Ascending aorta (tissue), 2 donors: ENCODE results near the gene KNDC1. TPM values are rescaled to one million over a fixed set of nuclear protein-coding genes. Genes with fewer than 3 reads are reported as not detected.

Experiments used
- DNase-seq, 2 donors: peaks; one replicate each; pipeline ENCODE4 v3.0.0-alpha.2; 2019; ENCODE audit warnings: low spot score in 2 of 2
- H3K27ac ChIP-seq, 2 donors: fragments of 200-600 bp; sonication (generic); one replicate each; pipeline ENCODE4 v1.5.1; 2016 to 2017; ENCODE audit warnings: mild to moderate bottlenecking in 1 of 2
- H3K27me3 ChIP-seq: fragments of 200-600 bp; sonication (generic); one replicate; pipeline ENCODE4 v1.5.1; 2017
- H3K36me3 ChIP-seq, 2 donors: fragments of 200-600 bp; sonication (generic); one replicate each; pipeline ENCODE4 v1.5.1; 2016
- H3K4me1 ChIP-seq, 2 donors: fragments of 200-600 bp; sonication (generic); one replicate each; pipeline ENCODE4 v1.5.1; 2016 to 2017; ENCODE audit warnings: mild to moderate bottlenecking in 1 of 2
- H3K4me3 ChIP-seq, 2 donors: fragments of 200-600 bp; sonication (generic); one replicate each; pipeline ENCODE4 v1.5.1; 2016 to 2017; ENCODE audit warnings: mild to moderate bottlenecking in 1 of 2
- H3K9me3 ChIP-seq, 2 donors: fragments of 200-600 bp; sonication (generic); one replicate each; pipeline ENCODE4 v1.5.1; 2016
- CTCF ChIP-seq, 3 experiments: fragments of 200-600 bp in 2 of 3; fragments of 450-650 bp in 1 of 3; sonication (generic) in 2 of 3; IDR thresholded peaks; one replicate each; pipeline ENCODE4 v1.5.1; 2016 to 2019; ENCODE audit warnings: antibody characterized with exemption in 3 of 3, mild to moderate bottlenecking in 1 of 3, moderate library complexity in 1 of 3
- intact Hi-C: fragments of 100-400 bp; cut with DNase I; formaldehyde crosslinking; loops from one replicate; pipeline ENCODE4 v1.15.1; 2023
- total RNA-seq: library from RNA; depleted of rRNA; stranded (reverse); fragments of >200 nt; gene quantifications from one replicate; pipeline ENCODE4 v1.1.0, GENCODE V29; 2016

The KNDC1 gene
- total RNA-seq, 1 donor from 2014 or later, result 0.21 TPM

GRCh38 chr10:133249975-133250754 lies 90.1 kb downstream of the KNDC1 start:
- TF ChIP-seq CTCF (IDR thresholded peaks at IDR 0.05), result no peak
- no peak overlapping the region for H3K4me3 ChIP-seq
- intact Hi-C loops, result no loop called here
- H3K27ac ChIP-seq, result no peak overlapping the region
- H3K9me3 ChIP-seq, result no peaks in the 10 kb centered on the region
- H3K4me1 ChIP-seq, result no peaks in the 10 kb centered on the region
- H3K36me3 ChIP-seq, result no peaks in the 10 kb centered on the region
- DNase-seq, result no peak
- peaks cover 3% of the 10 kb centered on the region for H3K27me3 ChIP-seq

GRCh38 chr10:133251388-133252222 lies 91.6 kb downstream of the KNDC1 start:
- no peaks in the 10 kb centered on the region for H3K9me3 ChIP-seq
- intact Hi-C loops, result no loop called here
- no peak for TF ChIP-seq CTCF (IDR thresholded peaks at IDR 0.05)
- no peak overlapping the region for H3K4me3 ChIP-seq
- peaks cover 3% of the 10 kb centered on the region for H3K27me3 ChIP-seq
- no peak for DNase-seq
- H3K4me1 ChIP-seq, result no peaks in the 10 kb centered on the region
- no peaks in the 10 kb centered on the region for H3K36me3 ChIP-seq
- no peak overlapping the region for H3K27ac ChIP-seq

DNA sequence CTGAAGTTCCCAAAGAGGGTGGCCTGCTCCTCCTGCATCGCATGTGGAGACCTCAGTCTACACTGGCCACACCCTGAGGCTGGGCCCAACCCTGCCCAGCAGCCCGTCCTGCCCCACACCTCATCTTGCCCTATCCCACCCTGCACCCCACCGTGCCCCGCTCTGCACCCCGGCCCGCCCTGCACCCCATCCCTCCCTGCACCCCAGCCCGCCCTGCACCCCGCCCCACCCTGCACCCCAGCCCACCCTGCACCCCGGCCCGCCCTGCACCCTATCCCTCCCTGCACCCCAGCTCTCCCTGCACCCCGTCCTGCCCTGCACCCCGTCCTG lies 92.2 kb downstream of the KNDC1 start:
- H3K9me3 ChIP-seq, result no peaks in the 10 kb centered on the region
- H3K4me1 ChIP-seq, result no peaks in the 10 kb centered on the region
- no peak overlapping the region for H3K4me3 ChIP-seq
- peaks cover 3% of the 10 kb centered on the region for H3K27me3 ChIP-seq
- no peak for DNase-seq
- intact Hi-C loops, result no loop called here
- H3K27ac ChIP-seq, result no peak overlapping the region
- no peaks in the 10 kb centered on the region for H3K36me3 ChIP-seq
- TF ChIP-seq CTCF (IDR thresholded peaks at IDR 0.05), result no peak

DNA sequence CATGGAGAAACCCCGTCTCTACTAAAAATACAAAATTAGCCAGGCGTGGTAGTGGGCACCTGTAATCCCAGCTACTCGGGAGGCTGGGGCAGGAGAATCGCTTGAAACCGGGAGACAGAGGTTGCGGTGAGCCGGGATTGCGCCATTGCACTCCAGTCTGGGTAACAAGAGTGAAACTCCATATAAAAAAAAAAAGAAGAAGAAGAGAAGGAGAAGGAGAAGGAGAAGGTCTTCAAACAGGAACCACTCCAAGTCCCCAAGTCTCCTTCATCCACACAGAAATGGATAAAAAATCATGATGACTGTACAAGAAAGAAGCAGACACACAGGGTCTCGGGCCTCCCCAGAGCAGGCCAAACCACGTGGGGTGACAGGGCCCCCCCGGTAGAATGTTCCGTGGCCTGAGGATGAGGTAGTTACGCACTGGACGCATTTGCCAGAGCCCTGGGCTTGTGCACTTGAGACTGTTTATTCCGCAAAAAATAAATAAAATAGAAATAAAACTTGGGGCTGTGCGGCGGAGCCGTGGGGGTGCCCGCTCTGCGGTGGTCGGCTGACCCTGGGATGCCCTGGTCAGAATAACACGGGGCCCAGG lies 93.4 kb downstream of the KNDC1 start:
- intact Hi-C loops, result no loop called here
- DNase-seq, result no peak
- H3K9me3 ChIP-seq, result no peaks in the 10 kb centered on the region
- TF ChIP-seq CTCF (IDR thresholded peaks at IDR 0.05), result no peak
- H3K27ac ChIP-seq, result no peak overlapping the region
- no peaks in the 10 kb centered on the region for H3K36me3 ChIP-seq
- H3K4me3 ChIP-seq, result no peak overlapping the region
- peaks cover 4 to 7% of the 10 kb centered on the region in 2 donors for H3K4me1 ChIP-seq
- peaks cover 3% of the 10 kb centered on the region for H3K27me3 ChIP-seq

DNA sequence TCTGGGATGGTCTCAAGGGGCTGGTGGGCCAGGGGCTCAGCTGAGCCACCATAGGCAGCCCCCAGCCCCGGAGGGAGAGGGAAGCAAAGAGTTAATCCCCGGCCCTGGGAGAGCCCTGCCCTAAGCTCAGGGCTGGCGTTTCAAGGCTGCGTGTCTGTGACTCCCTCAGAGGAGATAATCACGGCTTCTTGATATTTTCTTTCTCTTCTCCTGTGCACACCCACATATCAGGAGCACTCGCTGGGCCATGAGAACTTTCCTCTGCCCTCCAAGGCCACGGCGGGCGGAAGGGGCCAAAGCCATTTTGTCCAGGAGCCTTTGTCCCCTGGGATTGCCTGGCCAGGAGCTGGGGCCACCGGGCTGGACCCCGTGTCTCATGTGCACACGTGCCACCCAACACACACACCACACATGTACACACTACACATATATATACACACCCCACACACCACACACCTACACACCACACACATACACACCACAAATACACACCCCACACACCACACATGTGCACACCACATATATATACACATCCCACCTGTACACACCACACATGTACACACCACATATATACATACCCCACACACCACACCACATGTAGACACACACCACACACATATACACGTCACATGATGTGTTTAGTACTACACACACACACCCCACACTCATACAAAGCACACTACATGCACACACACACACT lies 94.6 kb downstream of the KNDC1 start:
- intact Hi-C loops, result no loop called here
- peaks cover 7 to 14% of the 10 kb centered on the region in 2 donors for H3K4me1 ChIP-seq
- H3K36me3 ChIP-seq, result no peaks in the 10 kb centered on the region
- no peak for TF ChIP-seq CTCF (IDR thresholded peaks at IDR 0.05)
- H3K4me3 ChIP-seq, result no peak overlapping the region
- no peak overlapping the region for H3K27ac ChIP-seq
- DNase-seq, result no peak
- no peaks in the 10 kb centered on the region for H3K9me3 ChIP-seq
- peaks cover 3% of the 10 kb centered on the region for H3K27me3 ChIP-seq
